ENCODE results near the gene SMR3A. TPM values are rescaled to one million over a fixed set of nuclear protein-coding genes. Genes with fewer than 3 reads are reported as not detected.

Gene SMR3A
- total and polyA plus RNA-seq, 2 experiments from 2014 or later = not detected

DNA sequence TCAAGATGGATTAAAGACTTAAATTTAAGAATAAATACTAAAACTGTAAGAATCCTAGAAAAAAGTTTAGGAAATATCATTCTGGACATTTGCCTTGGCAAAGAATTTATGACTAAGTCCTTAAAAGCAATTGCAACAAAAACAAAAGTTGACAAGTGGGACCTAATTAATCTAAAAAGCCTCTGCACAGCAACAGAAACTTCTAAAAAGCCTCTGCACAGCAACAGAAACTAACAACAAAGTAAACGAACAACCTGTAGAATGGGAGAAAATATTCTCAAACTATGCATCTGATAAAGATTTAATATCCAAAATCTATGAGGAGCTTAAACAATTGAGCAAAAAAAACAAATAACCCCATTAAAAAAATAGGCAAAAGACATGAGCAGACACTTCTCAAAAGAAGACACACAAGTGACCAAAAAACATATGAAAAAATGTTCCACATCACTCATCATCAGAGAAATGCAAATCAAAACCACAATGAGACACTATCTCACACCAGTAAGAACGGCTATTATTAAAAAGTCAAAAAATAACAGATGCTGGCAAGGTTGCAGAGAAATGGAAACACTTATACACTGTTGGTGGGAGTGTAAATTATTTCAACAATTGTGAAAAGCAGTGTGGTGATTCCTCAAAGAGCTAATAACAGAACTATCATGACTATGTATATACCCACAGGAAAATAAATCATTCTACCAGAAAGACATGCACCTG is 31.7 kb downstream of the SMR3A start:
- 74% methylated on average over 2 of the region's 2 CpGs for WGBS (ENCODE audit: low lambda C conversion rate, missing lambda C conversion rate)
- Histone ChIP-seq H3K79me2 (no peaks in the 10 kb centered on the region), H3K27me3 (no peaks in the 10 kb centered on the region), H3K9me3 (ENCODE audit: low read depth) (no peaks in the 10 kb centered on the region), H2AFZ (no peak overlapping the region), H3K27ac (no peak overlapping the region), H3K4me1 (ENCODE audit: insufficient read depth) (no peaks in the 10 kb centered on the region), H4K20me1 (ENCODE audit: insufficient read depth, poor library complexity, severe bottlenecking) (no peaks in the 10 kb centered on the region), H3K4me2 (no peak overlapping the region), H3K4me3 (no peak overlapping the region), H3K36me3 (replicated peaks; ENCODE audit: insufficient read depth, low read depth) (no peaks in the 10 kb centered on the region), H3K9me2 (replicated peaks; ENCODE audit: insufficient read depth) (no peaks in the 10 kb centered on the region)
- TF ChIP-seq, protein P1, sequence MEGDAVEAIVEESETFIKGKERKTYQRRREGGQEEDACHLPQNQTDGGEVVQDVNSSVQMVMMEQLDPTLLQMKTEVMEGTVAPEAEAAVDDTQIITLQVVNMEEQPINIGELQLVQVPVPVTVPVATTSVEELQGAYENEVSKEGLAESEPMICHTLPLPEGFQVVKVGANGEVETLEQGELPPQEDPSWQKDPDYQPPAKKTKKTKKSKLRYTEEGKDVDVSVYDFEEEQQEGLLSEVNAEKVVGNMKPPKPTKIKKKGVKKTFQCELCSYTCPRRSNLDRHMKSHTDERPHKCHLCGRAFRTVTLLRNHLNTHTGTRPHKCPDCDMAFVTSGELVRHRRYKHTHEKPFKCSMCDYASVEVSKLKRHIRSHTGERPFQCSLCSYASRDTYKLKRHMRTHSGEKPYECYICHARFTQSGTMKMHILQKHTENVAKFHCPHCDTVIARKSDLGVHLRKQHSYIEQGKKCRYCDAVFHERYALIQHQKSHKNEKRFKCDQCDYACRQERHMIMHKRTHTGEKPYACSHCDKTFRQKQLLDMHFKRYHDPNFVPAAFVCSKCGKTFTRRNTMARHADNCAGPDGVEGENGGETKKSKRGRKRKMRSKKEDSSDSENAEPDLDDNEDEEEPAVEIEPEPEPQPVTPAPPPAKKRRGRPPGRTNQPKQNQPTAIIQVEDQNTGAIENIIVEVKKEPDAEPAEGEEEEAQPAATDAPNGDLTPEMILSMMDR (IDR thresholded peaks at IDR 0.05; ENCODE audit: poor library complexity) = no peak
- TF ChIP-seq EZH2phosphoT487 (IDR thresholded peaks at IDR 0.05; ENCODE audit: low read depth, severe bottlenecking, unreplicated experiment) (no peak), EZH2 (IDR thresholded peaks at IDR 0.05; ENCODE audit: borderline replicate concordance) (no peak)
- no peak for DNase-seq (ENCODE audit: low spot score)

DNA sequence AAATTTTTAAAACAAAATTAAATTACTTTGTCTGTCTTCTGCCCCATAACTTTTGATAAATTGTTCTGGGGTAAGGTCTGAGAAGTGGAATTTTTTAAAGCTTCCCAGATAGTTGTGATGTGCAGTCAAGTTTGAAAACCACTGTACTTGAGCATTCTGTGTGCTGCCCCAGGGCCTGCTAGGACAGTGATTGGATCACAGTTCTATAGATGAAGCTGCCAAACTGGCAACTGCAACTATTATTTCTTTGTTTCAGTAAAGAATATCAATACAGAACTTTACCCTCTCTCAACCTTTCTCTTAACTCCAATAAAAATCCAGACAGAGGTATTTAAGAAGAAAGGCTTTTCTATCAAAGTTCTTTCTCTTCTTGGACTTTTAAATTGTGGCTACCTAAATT is 37.0 kb downstream of the SMR3A start, which contains the start of gene OPRPN:
Gene OPRPN (plus strand): TSS at position 361 of the 400 bp plus-strand sequence. CDS start 1,346 bp downstream, outside the sequence.
- Histone ChIP-seq H2AFZ (no peak within 1 kb of the TSS), H3K79me2 (no peaks in the 10 kb centered on the region), H3K4me3 (no peak within 1 kb of the TSS), H4K20me1 (ENCODE audit: insufficient read depth, poor library complexity, severe bottlenecking) (no peaks in the 10 kb centered on the region), H3K9me3 (ENCODE audit: low read depth) (no peaks in the 10 kb centered on the region), H3K27ac (no peak within 1 kb of the TSS), H3K4me2 (no peak within 1 kb of the TSS), H3K27me3 (no peaks in the 10 kb centered on the region), H3K9me2 (replicated peaks; ENCODE audit: insufficient read depth) (no peaks in the 10 kb centered on the region), H3K4me1 (ENCODE audit: insufficient read depth) (no peaks in the 10 kb centered on the region), H3K36me3 (replicated peaks; ENCODE audit: insufficient read depth, low read depth) (no peaks in the 10 kb centered on the region)
- DNase-seq (ENCODE audit: low spot score) = no peak
- TF ChIP-seq EZH2 (IDR thresholded peaks at IDR 0.05; ENCODE audit: borderline replicate concordance) (no peak), EZH2phosphoT487 (IDR thresholded peaks at IDR 0.05; ENCODE audit: low read depth, severe bottlenecking, unreplicated experiment) (no peak)

DNA sequence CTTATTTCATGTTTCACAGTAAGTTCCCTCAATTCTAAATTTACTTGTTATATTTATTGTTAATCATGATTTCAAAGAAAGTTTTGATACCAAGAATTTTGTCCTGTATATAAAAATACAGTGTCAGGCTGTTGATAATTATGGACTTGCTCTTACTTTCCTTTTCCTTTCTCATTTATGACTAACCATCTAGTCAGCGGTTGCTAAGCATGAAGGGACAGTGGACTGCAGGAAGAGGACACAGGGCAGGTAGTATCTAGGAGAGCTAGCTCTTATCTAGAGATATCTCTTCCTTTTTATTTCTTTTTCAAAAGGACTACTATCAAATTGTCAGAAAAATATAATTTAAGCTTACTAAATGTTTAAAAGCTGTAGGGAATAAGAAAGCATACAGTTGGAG is 38.8 kb downstream of the SMR3A start:
- Histone ChIP-seq H3K27ac (no peak overlapping the region), H3K4me1 (ENCODE audit: insufficient read depth) (no peaks in the 10 kb centered on the region), H3K9me2 (replicated peaks; ENCODE audit: insufficient read depth) (no peaks in the 10 kb centered on the region), H3K4me2 (no peak overlapping the region), H3K27me3 (no peaks in the 10 kb centered on the region), H3K4me3 (no peak overlapping the region), H3K9me3 (ENCODE audit: low read depth) (no peaks in the 10 kb centered on the region), H4K20me1 (ENCODE audit: insufficient read depth, poor library complexity, severe bottlenecking) (no peaks in the 10 kb centered on the region), H2AFZ (no peak overlapping the region), H3K36me3 (replicated peaks; ENCODE audit: insufficient read depth, low read depth) (no peaks in the 10 kb centered on the region), H3K79me2 (no peaks in the 10 kb centered on the region)
- 84% methylated on average over 1 of the region's 1 CpG for WGBS (ENCODE audit: low lambda C conversion rate, missing lambda C conversion rate)
- no peak for DNase-seq (ENCODE audit: low spot score)
- TF ChIP-seq EZH2 (IDR thresholded peaks at IDR 0.05; ENCODE audit: borderline replicate concordance) (no peak), EZH2phosphoT487 (IDR thresholded peaks at IDR 0.05; ENCODE audit: low read depth, severe bottlenecking, unreplicated experiment) (no peak)
- TF ChIP-seq, protein P1 (IDR thresholded peaks at IDR 0.05; ENCODE audit: poor library complexity) = no peak

DNA sequence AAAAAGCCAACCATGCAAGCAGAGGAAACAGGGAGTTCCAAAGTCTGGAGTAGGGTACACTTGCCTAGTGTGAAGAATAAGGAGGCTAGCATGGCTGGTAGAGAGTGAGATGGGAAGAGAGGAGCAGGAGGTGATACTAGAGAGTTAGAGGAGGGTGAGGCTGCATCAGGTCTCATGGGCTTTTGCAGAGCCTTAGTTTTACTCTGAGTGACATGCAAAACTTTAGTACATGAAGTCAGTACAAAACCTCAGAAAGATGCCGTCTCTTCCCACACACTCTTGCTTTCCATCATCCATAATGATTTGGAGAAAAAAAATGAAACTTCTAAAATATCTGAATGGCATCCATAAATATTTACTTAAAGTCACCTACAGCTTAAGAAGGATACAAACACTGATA is 42.2 kb downstream of the SMR3A start:
- TF ChIP-seq EZH2phosphoT487 (IDR thresholded peaks at IDR 0.05; ENCODE audit: low read depth, severe bottlenecking, unreplicated experiment) (no peak), EZH2 (IDR thresholded peaks at IDR 0.05; ENCODE audit: borderline replicate concordance) (no peak)
- TF ChIP-seq, protein P1 (IDR thresholded peaks at IDR 0.05; ENCODE audit: poor library complexity) = no peak
- Histone ChIP-seq H3K27ac (no peak overlapping the region), H4K20me1 (ENCODE audit: insufficient read depth, poor library complexity, severe bottlenecking) (no peaks in the 10 kb centered on the region), H2AFZ (no peak overlapping the region), H3K4me1 (ENCODE audit: insufficient read depth) (no peaks in the 10 kb centered on the region), H3K79me2 (no peaks in the 10 kb centered on the region), H3K9me2 (replicated peaks; ENCODE audit: insufficient read depth) (no peaks in the 10 kb centered on the region), H3K9me3 (ENCODE audit: low read depth) (no peaks in the 10 kb centered on the region), H3K27me3 (no peaks in the 10 kb centered on the region), H3K36me3 (replicated peaks; ENCODE audit: insufficient read depth, low read depth) (no peaks in the 10 kb centered on the region), H3K4me3 (no peak overlapping the region), H3K4me2 (no peak overlapping the region)
- DNase-seq (ENCODE audit: low spot score) = no peak
- 76% methylated on average over 1 of the region's 1 CpG for WGBS (ENCODE audit: low lambda C conversion rate, missing lambda C conversion rate)

Data from hepatocyte (in vitro differentiated cells).